Neuron (in vitro differentiated cells): ENCODE data around the gene RAPGEF4.

Experiments
- H2AFZ ChIP-seq: one replicate; pipeline ENCODE4 v1.6.1; 2013; ENCODE audit warnings: low read depth, mild to moderate bottlenecking, inconsistent platforms, low read length, moderate library complexity
- H3K27me3 ChIP-seq: one replicate; pipeline ENCODE4 v1.6.1; 2013; ENCODE audit warnings: low read length; ENCODE audit not compliant: insufficient read depth
- H3K36me3 ChIP-seq: one replicate; pipeline ENCODE4 v1.6.1; 2013; ENCODE audit warnings: low read length; ENCODE audit not compliant: insufficient read depth
- H3K4me1 ChIP-seq: one replicate; pipeline ENCODE4 v1.6.1; 2013; ENCODE audit warnings: low read length; ENCODE audit not compliant: insufficient read depth
- H3K4me3 ChIP-seq: 2 replicates; pipeline ENCODE4 v1.5.1; 2013; ENCODE audit warnings: mild to moderate bottlenecking, low read length, moderate library complexity
- H3K9me3 ChIP-seq: one replicate; pipeline ENCODE4 v1.6.1; 2013; ENCODE audit warnings: low read length

The RAPGEF4 gene

DNA sequence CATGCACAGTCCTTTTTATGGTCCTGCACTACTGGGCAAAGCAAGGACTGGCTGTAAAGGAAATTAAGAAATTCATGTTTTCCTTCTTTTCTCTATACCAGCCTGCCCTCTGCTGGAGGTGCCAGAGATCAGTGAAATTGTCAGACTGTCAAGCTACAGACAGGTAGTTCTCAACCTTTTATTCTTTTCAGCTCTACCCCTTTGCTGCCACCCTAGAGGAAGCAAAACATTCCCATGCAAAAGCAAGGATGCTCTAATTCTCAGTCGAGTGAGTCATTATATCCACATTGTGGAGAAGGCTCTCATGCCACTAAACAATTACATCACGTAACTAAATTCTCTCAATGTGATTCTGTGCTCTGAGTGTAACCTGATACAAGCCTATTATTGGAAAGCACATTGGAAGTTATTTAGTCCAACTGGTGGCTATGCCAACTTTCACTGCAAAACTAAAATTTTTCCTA, 25.0 kb upstream of the RAPGEF4 start:
- Histone ChIP-seq H3K27me3 (no peaks in the 10 kb centered on the region), H3K4me1 (no peaks in the 10 kb centered on the region), H2AFZ (no peak overlapping the region), H3K4me3 (no peak overlapping the region), H3K36me3 (no peaks in the 10 kb centered on the region), H3K9me3 (no peaks in the 10 kb centered on the region)

DNA sequence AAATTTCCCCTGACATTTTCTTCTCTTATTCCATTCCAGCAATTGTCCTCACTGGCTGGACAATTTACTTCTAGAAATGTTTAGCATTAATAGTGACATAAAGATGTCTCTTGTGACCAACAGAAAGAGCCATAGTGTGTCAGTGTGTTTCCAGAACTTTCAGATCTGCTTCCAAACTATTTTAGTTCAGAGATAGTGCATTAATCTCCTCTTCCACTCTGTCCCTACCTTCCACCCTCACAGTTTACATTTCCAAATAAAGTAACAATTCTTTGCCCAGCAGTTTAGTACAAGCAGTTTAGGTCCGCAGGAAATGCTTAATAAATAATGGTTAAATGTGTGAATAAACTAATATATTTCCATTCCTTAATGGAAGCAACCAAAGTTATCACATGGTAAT, 24.5 kb upstream of the RAPGEF4 start:
- no peak overlapping the region for H2AFZ ChIP-seq
- no peaks in the 10 kb centered on the region for H3K9me3 ChIP-seq
- H3K27me3 ChIP-seq = no peaks in the 10 kb centered on the region
- H3K36me3 ChIP-seq = no peaks in the 10 kb centered on the region
- no peaks in the 10 kb centered on the region for H3K4me1 ChIP-seq
- H3K4me3 ChIP-seq = no peak overlapping the region

DNA sequence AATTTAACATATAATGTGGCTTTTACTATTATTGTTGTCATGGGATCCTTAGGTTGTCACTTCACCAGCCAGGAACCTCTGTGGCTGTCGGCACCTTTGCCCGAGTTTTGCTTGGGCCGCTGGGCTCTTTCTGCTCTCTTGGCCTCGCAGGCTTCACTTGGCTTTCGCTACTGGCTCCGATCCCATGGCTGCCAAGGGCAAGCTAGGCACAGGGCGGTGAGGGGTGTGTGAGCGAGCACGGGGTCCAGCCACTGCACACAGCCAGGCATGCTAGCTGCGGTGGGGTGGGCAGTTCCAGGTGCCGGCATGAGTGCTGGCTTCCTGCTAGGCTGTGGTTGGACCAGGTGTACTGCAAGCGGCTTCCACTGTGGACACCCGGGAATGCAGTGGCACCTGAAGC, 23.4 kb upstream of the RAPGEF4 start:
- Histone ChIP-seq H3K36me3 (no peaks in the 10 kb centered on the region), H2AFZ (no peak overlapping the region), H3K4me3 (no peak overlapping the region), H3K4me1 (no peaks in the 10 kb centered on the region), H3K9me3 (no peaks in the 10 kb centered on the region), H3K27me3 (no peaks in the 10 kb centered on the region)

DNA sequence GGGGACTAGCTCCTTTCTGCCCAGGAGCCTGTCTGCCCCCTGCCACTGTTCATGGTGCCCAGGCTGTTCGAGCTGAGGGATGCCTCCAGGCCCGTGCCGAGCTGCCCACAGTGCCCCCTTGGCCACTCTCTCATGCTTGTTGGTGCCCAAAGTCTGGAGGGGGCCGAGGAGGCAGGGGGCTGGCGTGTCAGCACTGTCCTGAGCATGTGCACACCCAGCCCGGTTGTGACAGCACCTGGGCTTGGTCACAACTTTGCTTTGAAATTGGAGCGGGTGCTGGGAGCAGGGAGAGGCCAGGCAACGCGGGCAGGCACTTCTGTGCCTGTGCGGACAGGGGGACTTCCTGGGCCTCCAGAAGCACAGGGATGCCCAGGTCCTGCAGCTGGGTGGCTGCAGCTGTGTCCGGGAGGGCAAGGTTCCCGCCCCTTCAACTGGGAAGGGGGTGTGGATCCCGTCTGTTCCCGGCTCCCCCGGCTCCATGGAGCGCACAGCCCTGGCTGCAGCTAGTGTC, 22.2 kb upstream of the RAPGEF4 start:
- H3K4me1 ChIP-seq = no peaks in the 10 kb centered on the region
- no peak overlapping the region for H3K4me3 ChIP-seq
- H3K36me3 ChIP-seq = no peaks in the 10 kb centered on the region
- no peaks in the 10 kb centered on the region for H3K27me3 ChIP-seq
- H2AFZ ChIP-seq = no peak overlapping the region
- H3K9me3 ChIP-seq = no peaks in the 10 kb centered on the region

DNA sequence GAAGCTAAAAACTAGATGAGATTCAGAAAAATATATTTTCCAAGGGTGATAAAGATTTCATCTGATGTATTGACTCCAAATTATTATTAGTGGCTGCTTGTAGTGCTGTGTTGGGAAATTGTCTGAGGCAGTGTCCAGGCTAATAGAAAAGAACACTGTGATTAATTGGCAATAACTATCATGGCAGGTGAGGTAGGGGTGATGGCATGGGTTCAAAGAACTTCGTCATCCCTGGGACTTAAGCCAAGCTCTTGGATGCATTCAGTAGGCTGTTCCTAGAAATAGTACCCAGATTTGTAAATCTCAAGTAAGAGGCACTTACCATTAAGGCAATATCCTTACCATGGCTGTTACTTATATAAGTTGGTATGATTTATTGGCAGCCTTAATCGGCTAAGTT, 13.2 kb upstream of the RAPGEF4 start:
- Histone ChIP-seq H3K27me3 (no peaks in the 10 kb centered on the region), H3K4me3 (no peak overlapping the region), H3K4me1 (peaks cover 8% of the 10 kb centered on the region), H2AFZ (no peak overlapping the region), H3K9me3 (no peaks in the 10 kb centered on the region), H3K36me3 (no peaks in the 10 kb centered on the region)

DNA sequence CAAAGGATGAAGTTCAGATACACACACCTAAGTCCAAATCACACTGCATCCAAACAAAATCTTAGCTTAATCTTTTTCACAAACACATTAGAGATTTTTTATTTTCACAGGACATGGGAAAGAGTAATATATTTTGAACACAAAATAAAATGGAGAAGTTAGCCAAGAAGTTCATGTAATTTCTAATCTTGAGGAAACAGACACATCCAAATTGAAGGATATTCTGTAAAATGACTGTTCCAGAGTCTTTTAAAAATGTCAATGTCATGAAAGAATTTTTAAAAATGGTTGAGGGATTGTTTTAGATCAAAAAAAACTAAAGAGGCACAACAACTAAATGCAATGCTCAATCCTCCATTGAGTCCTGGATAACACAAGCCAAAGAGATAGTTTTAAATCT, 12.4 kb upstream of the RAPGEF4 start:
- Histone ChIP-seq H3K27me3 (no peaks in the 10 kb centered on the region), H3K4me3 (no peak overlapping the region), H3K4me1 (peaks cover 8% of the 10 kb centered on the region), H2AFZ (no peak overlapping the region), H3K36me3 (no peaks in the 10 kb centered on the region), H3K9me3 (no peaks in the 10 kb centered on the region)

DNA sequence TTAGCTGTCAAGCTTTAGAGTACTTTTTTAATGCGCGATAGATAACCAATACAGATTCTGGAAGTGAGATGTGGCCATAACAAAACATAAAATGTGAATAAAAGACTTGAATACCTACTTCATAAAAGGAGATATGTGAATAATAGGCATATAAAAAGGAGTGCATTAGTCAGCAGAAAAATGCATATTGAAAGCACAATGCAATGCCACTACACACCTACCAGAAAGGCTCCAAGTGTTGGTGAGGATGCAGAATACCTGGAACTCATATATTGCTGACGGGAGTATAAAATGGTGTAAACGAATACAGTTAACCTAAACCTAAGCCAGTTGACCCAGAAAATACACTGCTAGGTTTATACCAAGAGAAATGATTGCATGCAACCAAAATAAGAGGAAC, 10.9 kb upstream of the RAPGEF4 start:
- Histone ChIP-seq H3K4me1 (peaks cover 8% of the 10 kb centered on the region), H3K4me3 (no peak overlapping the region), H2AFZ (no peak overlapping the region), H3K36me3 (no peaks in the 10 kb centered on the region), H3K9me3 (no peaks in the 10 kb centered on the region), H3K27me3 (no peaks in the 10 kb centered on the region)

DNA sequence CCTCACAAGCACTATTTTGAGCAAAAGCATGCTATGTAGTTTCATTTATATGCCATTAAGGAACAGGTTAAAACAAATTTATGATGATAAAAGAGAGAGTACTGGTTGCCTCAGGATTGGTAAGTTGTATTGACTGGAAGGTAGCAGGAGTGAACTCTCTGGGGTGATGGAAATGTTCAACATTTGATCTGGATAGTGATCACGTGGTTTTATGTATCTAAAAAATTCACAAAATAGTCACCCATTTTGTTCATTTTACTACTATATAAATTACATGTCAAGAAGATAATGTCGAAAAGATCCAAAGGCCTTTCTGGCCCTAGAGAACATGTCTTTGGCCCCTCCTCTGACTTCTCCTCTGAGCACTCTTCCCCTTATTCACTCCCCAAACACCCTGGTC, 10.4 kb upstream of the RAPGEF4 start:
- no peaks in the 10 kb centered on the region for H3K9me3 ChIP-seq
- H3K4me3 ChIP-seq = no peak overlapping the region
- peaks cover 8% of the 10 kb centered on the region for H3K4me1 ChIP-seq
- no peak overlapping the region for H2AFZ ChIP-seq
- H3K36me3 ChIP-seq = no peaks in the 10 kb centered on the region
- no peaks in the 10 kb centered on the region for H3K27me3 ChIP-seq

DNA sequence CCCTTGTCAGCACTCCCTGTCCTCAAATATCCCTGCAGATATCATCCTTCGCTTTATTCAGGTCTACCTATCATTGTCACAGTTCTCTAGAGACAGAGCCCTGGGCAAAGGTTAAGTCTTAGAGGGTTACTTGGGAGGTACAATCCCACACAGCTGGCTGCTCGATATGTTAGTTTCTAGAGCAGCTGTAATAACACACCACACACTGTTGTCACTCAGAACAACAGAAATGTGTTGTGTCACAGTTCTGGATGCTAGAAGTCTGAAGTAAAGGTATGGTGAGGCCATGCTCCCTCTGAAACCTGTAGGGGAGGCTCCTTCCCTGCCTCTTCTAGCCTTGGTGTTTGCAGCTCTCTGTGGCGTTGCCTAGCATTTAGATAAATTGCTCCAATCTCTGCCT, 9.9 kb upstream of the RAPGEF4 start:
- Histone ChIP-seq H3K4me3 (no peak overlapping the region), H3K36me3 (no peaks in the 10 kb centered on the region), H3K27me3 (no peaks in the 10 kb centered on the region), H3K9me3 (no peaks in the 10 kb centered on the region), H3K4me1 (peaks cover 8% of the 10 kb centered on the region), H2AFZ (no peak overlapping the region)

DNA sequence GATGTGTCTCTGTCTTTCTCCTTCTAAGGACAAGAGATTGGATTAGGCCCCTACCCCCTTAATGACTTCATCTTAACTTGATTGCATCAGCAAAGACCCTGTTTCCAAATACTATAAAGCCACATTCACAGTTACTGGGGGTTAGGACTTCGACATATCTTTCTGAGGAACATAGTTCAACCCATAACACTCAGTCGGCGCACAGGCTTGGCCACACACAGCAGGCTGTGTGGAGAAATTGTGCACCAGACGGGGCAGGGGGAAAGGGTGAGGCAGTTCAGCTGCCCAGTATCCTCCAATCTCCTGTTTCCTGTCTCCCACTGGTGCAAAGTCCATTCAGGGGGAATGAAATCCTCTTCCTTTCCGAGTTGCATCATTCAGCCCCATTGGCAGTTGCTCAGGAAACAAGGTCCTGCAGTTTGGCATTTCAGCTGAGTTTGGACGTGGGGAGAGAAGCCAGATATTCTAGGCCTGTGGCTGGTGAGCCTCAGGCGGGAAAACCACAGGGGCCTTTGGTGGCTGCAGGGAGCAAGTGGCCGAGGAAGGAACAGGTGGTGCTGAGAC, 9.4 kb upstream of the RAPGEF4 start:
- H3K27me3 ChIP-seq = no peaks in the 10 kb centered on the region
- no peaks in the 10 kb centered on the region for H3K36me3 ChIP-seq
- no peak overlapping the region for H3K4me3 ChIP-seq

DNA sequence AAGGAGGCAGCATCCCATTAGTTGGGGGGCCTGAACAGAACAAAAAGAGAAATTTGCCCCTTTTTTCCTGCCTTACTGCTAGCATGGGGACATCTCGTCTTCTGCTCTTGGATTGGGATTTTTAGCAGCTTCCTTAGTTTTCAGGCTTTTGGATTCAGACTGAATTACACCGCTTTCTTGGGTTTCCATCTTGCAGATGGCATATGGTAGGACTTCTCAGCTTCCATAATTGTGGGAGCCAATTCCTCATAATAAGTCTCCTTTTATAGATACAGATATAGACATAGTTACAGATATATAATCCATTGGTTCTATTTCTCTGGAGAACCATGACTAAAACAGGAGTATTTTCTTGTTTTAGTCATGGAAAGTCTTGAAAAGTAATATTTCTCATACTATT, 5.2 kb upstream of the RAPGEF4 start:
- H3K27me3 ChIP-seq = peaks cover 17% of the 10 kb centered on the region
- H3K9me3 ChIP-seq = no peaks in the 10 kb centered on the region
- H3K4me1 ChIP-seq = peaks cover 8% of the 10 kb centered on the region
- H3K4me3 ChIP-seq = no peak overlapping the region
- H2AFZ ChIP-seq = no peak overlapping the region
- H3K36me3 ChIP-seq = no peaks in the 10 kb centered on the region

More for the DNA sequence above, 9.4 kb upstream of the RAPGEF4 start:
- Histone ChIP-seq H3K4me1 (peaks cover 8% of the 10 kb centered on the region), H3K9me3 (no peaks in the 10 kb centered on the region), H2AFZ (peak overlapping the region; percentile 47)

DNA sequence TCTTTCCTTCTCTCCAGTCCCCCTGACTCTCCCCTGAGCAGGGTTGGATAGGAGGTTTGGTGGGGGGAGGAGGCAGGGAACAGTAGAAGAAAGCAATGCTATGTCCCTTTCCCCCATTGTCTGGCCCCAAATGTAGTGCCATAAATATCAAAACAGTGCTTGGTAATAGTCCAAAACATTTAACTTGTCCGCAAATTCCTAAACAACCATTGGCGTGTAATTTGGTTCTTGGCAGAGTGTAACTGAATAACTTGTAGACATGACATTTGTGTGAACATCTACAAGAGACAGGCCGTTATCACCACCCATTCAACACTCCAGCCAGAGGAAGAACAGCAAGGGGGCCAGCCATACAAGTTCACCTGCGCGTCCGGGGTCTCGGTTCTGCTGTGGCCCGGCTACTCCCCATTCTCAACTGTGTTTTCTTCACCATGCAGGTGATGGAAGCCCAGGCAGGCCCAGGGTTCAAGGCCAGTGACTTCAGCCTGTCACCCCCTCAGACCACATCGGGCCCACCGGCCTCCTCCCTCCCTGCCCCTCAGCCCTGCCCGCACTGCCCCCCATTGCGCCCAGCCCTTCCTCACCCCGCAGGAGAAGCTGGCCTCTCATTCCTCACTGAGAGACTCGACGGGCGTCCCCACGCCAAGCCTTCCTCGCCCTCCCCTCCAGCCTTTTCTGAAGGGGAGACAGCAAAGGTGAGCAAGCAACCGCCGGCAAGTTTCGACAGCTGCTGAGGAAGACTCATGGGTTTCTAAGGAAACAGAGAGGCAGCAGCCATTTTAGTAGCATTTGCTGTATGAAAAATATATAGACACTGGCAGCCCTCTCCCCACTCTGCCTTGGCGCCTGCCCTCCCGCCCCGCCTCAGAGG, 699 bp upstream of the RAPGEF4 start:
- Histone ChIP-seq H3K4me1 (no peaks in the 10 kb centered on the region), H3K4me3 (peak overlapping the region; percentile 52), H3K9me3 (no peaks in the 10 kb centered on the region), H3K36me3 (no peaks in the 10 kb centered on the region), H3K27me3 (peaks cover 39% of the 10 kb centered on the region), H2AFZ (peak overlapping the region; percentile 90)

DNA sequence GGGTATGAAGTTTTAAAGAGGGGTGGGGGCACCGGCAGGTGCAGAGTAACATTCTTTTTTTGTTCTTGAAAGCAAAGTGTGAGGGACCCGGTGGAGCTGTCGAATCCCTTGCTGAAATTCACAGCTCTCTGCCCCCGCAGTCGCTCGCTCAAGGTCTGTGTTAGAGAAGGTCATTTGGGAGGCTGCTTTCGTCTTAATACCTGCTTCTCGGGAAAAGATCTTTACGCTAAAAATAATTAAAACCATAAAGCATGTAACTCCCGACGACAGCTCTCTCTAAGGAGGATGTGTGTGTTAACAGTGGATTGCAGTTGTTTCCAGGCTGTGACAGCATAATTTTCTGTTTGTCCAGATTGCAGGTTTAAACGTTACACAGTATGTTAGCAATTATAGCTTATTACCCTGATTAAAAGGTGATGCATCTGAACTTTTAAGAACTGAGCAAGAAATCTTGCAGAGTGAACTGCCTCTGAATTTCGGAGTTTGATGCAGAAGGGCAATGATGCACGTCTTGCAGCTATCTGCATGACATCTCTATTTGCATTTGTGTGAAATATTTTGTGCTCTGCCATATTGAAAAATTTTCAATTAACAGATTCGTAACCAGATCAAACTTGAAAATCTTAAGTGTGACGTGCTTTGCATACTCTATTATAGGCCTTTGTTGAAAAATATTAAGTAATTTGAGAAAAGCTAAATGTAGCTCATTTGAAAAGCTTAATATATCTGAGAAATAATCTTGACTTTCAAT, 954 bp downstream of the RAPGEF4 start:
- H3K27me3 ChIP-seq = peaks cover 39% of the 10 kb centered on the region
- peak overlapping the region; percentile 52 for H3K4me3 ChIP-seq

More for the DNA sequence above, 954 bp downstream of the RAPGEF4 start:
- H2AFZ ChIP-seq = peak overlapping the region; percentile 90
- H3K4me1 ChIP-seq = peaks cover 2% of the 10 kb centered on the region
- no peaks in the 10 kb centered on the region for H3K36me3 ChIP-seq
- no peaks in the 10 kb centered on the region for H3K9me3 ChIP-seq
